GM06990 (cell line): ENCODE results near the gene VANGL2.
A peak's percentile ranks its signal among the peaks of the same experiment; 100 is the strongest.

Source experiments
- DNase-seq: peaks from one replicate; pipeline ENCODE4 v3.0.0-alpha.2; 2011; ENCODE audit not compliant: insufficient read length; ENCODE audit errors: extremely low read depth
- H3K27me3 ChIP-seq: replicated peaks from 2 replicates; pipeline ENCODE4 v1.6.0; 2011; ENCODE audit warnings: low read length; ENCODE audit not compliant: control insufficient read depth, insufficient read depth
- H3K36me3 ChIP-seq: 2 replicates; pipeline ENCODE4 v1.5.1; 2011; ENCODE audit warnings: low read length; ENCODE audit not compliant: control insufficient read depth, insufficient read depth
- H3K4me3 ChIP-seq: replicated peaks from 2 replicates; pipeline ENCODE4 v1.5.1; 2011; ENCODE audit warnings: low read depth, mild to moderate bottlenecking, control low read depth, low read length
- TF ChIP-seq, protein P1 (sequence below): IDR thresholded peaks from 2 replicates; pipeline ENCODE4 v1.5.1; 2011; ENCODE audit warnings: low read length, control low read depth, mild to moderate bottlenecking, inconsistent platforms; ENCODE audit not compliant: insufficient read depth, poor library complexity, severe bottlenecking

Gene VANGL2

GRCh38 chr1:160471253-160471652, 70.9 kb downstream of the VANGL2 start:
- Histone ChIP-seq H3K27me3 (no peaks in the 10 kb centered on the region), H3K36me3 (no peaks in the 10 kb centered on the region), H3K4me3 (no peak overlapping the region)
- peak; percentile 34 for DNase-seq
- TF ChIP-seq, protein P1, sequence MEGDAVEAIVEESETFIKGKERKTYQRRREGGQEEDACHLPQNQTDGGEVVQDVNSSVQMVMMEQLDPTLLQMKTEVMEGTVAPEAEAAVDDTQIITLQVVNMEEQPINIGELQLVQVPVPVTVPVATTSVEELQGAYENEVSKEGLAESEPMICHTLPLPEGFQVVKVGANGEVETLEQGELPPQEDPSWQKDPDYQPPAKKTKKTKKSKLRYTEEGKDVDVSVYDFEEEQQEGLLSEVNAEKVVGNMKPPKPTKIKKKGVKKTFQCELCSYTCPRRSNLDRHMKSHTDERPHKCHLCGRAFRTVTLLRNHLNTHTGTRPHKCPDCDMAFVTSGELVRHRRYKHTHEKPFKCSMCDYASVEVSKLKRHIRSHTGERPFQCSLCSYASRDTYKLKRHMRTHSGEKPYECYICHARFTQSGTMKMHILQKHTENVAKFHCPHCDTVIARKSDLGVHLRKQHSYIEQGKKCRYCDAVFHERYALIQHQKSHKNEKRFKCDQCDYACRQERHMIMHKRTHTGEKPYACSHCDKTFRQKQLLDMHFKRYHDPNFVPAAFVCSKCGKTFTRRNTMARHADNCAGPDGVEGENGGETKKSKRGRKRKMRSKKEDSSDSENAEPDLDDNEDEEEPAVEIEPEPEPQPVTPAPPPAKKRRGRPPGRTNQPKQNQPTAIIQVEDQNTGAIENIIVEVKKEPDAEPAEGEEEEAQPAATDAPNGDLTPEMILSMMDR = no peak

- Histone ChIP-seq H3K4me3 (no peak overlapping the region), H3K27me3 (no peaks in the 10 kb centered on the region), H3K36me3 (no peaks in the 10 kb centered on the region)
- TF ChIP-seq, protein P1 = no peak
- no peak for DNase-seq
Observed at GRCh38 chr1:160472112-160472511, 71.7 kb downstream of the VANGL2 start.

DNA sequence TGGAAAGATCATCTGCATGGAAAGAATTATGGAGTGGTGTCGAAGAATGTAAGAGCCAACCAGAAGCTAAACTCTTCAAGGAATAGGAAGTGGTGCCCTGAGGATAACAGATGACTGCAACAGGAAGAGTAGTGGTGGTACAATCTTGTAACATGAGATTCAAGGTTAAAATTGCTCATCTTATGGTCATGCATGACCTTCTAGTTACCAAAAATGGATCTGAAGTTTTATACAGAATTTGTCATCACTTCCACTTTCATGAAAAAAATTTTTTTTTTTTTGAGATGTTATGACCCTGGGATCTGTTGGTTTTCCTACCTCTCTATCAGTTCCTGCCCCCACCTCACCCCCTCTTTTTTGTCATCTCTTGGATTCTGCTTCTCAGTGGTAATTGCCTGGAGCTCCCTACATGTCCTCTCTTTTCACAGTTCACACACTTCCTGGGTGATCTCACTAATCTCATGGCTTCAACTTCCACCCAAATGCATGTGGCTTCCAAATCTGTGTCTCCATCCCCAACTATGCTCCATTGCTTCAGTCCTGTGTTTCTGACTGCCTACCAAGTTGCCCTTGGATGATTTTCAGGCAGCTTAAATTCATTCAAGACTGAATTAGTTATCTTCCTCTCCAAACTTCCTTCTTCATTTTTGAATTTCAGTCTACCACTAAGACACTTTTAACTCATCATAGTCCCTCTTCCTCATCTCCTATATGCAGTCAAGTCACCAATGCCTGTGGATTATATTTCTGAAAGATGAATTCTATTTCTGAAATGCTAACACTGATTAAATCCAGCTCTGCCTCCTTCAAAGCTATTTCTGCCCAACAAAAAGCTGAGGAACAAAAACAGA, 74.3 kb downstream of the VANGL2 start:
- peak; percentile 49 for DNase-seq
- Histone ChIP-seq H3K36me3 (no peaks in the 10 kb centered on the region), H3K27me3 (no peaks in the 10 kb centered on the region), H3K4me3 (no peak overlapping the region)
- TF ChIP-seq, protein P1 = no peak
